HepG2 (cell line): Measurements from ENCODE around the gene DNAI4. TPM values are rescaled to one million over a fixed set of nuclear protein-coding genes. Genes with fewer than 3 reads are reported as not detected.

ENCODE experiments used
- ATAC-seq: fragments of 200-7000 bp; cut with Tn5 transposase; 3 replicates; pipeline ENCODE4 v1.9.1; 2020; ENCODE audit warnings: mild to moderate bottlenecking, moderate library complexity
- BruUV-seq: library from RNA; stranded (reverse); fragments of 400-500 nt; replicated peaks from 2 replicates; lab custom pipeline; 2021; lab: Mats Ljungman, UMichigan
- CTCF ChIA-PET: fragments of 300-600 bp; formaldehyde crosslinking; extraction: SDS; loops from one replicate; lab custom pipeline; 2021; ENCODE audit warnings: low total read pairs, inconsistent platforms, low intra/inter-chr PET ratio; lab: Yijun Ruan, JAX
- POLR2A ChIA-PET: fragments of 350-600 bp; sonication (Branson Sonifier 250); formaldehyde crosslinking; loops from one replicate; lab custom pipeline; 2020; ENCODE audit warnings: antibody characterized with exemption, inconsistent platforms; lab: Yijun Ruan, JAX
- DNase-seq: peaks from one replicate; pipeline ENCODE4 v3.0.0-alpha.2; 2015; ENCODE audit warnings: low spot score
- FAIRE-seq: peaks from 3 replicates; lab custom pipeline; 2011; peaks lifted over from hg19 to GRCh38; lab: Jason Lieb, UNC
- H2AFZ ChIP-seq: one replicate; pipeline ENCODE4 v1.6.1; 2011; ENCODE audit warnings: low read length, inconsistent platforms
- H3K27ac ChIP-seq: fragments of 300-600 bp; 3 replicates; pipeline ENCODE4 v1.8.0; 2011; ENCODE audit warnings: mixed run types, mild to moderate bottlenecking, mixed read lengths, low read length, inconsistent platforms; ENCODE audit not compliant: insufficient read depth; ENCODE audit errors: extremely low read length
- H3K27me3 ChIP-seq, 2 experiments: fragments of 200-600 bp in 1 of 2; 2 replicates in 1 of 2; 3 replicates in 1 of 2; pipeline versions ENCODE4 v1.6.0 to v1.8.0; 2011; ENCODE audit warnings: low read length in 2 of 2, mild to moderate bottlenecking in 2 of 2, moderate library complexity in 2 of 2, inconsistent platforms in 1 of 2; ENCODE audit not compliant: insufficient read depth in 2 of 2, control insufficient read depth in 1 of 2
- H3K36me3 ChIP-seq, 2 experiments: fragments of 200-600 bp in 1 of 2; replicated peaks in 1 of 2; 2 replicates in 1 of 2; 3 replicates in 1 of 2; pipeline versions ENCODE4 v1.5.1 to v1.8.0; 2011; ENCODE audit warnings: low read length in 2 of 2, inconsistent platforms in 1 of 2; ENCODE audit not compliant: insufficient read depth in 2 of 2, control insufficient read depth in 1 of 2
- H3K4me1 ChIP-seq: 2 replicates; pipeline ENCODE4 v1.5.1; 2012; ENCODE audit warnings: low read length, inconsistent platforms; ENCODE audit not compliant: insufficient read depth
- H3K4me2 ChIP-seq: 2 replicates; pipeline ENCODE4 v1.6.0; 2011; ENCODE audit warnings: low read depth, low read length, inconsistent platforms
- H3K4me3 ChIP-seq, 3 experiments: fragments of 200-600 bp in 1 of 3; sonication (generic), shearing (Covaris generic) in 1 of 3; replicated peaks in 1 of 3; 2 replicates each; pipeline ENCODE4 v1.5.1; 2011 to 2016; ENCODE audit warnings: low read length in 3 of 3, inconsistent platforms in 2 of 3, low read depth in 2 of 3, mild to moderate bottlenecking in 2 of 3, control low read depth in 1 of 3, mixed read lengths in 1 of 3; ENCODE audit not compliant: insufficient read depth in 1 of 3
- H3K79me2 ChIP-seq: one replicate; pipeline ENCODE4 v1.6.1; 2011; ENCODE audit warnings: low read length, inconsistent platforms; ENCODE audit not compliant: insufficient read depth
- H3K9ac ChIP-seq: 2 replicates; pipeline ENCODE4 v1.6.0; 2011; ENCODE audit warnings: mild to moderate bottlenecking, low read depth, low read length, inconsistent platforms; ENCODE audit not compliant: insufficient read depth
- H3K9me3 ChIP-seq: 2 replicates; pipeline ENCODE4 v1.5.1; 2012; ENCODE audit warnings: mild to moderate bottlenecking, low read length
- H4K20me1 ChIP-seq: 2 replicates; pipeline ENCODE4 v1.6.0; 2011; ENCODE audit warnings: inconsistent platforms, mild to moderate bottlenecking, low read length, moderate library complexity; ENCODE audit not compliant: insufficient read depth
- CHD2 ChIP-seq: IDR thresholded peaks from 2 replicates; pipeline ENCODE4 v1.6.1; 2011; ENCODE audit warnings: low read depth, low read length, improper control_type of control experiment
- FOXA3 ChIP-seq: IDR thresholded peaks from 2 replicates; pipeline ENCODE4 v1.6.1; 2016; ENCODE audit warnings: missing genetic modification reagents, missing compliant biosample characterization
- FOXO1 ChIP-seq: sonication (generic); formaldehyde crosslinking; IDR thresholded peaks from 2 replicates; pipeline ENCODE4 v1.4.0; 2020; ENCODE audit warnings: missing genetic modification reagents
- GPN1 ChIP-seq: sonication (generic); formaldehyde crosslinking; IDR thresholded peaks from 2 replicates; pipeline ENCODE4 v1.5.1; 2020; ENCODE audit warnings: missing genetic modification reagents, borderline replicate concordance
- MATR3 ChIP-seq: sonication (generic); formaldehyde crosslinking; IDR thresholded peaks from 2 replicates; pipeline ENCODE4 v1.4.0; 2020; ENCODE audit warnings: missing genetic modification reagents
- ZNF282 ChIP-seq: fragments of 450-650 bp; IDR thresholded peaks from 2 replicates; pipeline ENCODE4 v1.6.1; 2018; ENCODE audit not compliant: partially characterized antibody
- ZNF44 ChIP-seq: sonication (generic); formaldehyde crosslinking; IDR thresholded peaks from 2 replicates; pipeline ENCODE4 v1.5.1; 2020; ENCODE audit warnings: mild to moderate bottlenecking, missing genetic modification reagents
- ZNF709 ChIP-seq: sonication (generic); formaldehyde crosslinking; IDR thresholded peaks from 2 replicates; pipeline ENCODE4 v1.5.0; 2020; ENCODE audit warnings: mild to moderate bottlenecking, missing genetic modification reagents
- ZSCAN30 ChIP-seq: sonication (generic); formaldehyde crosslinking; IDR thresholded peaks from 2 replicates; pipeline ENCODE4 v1.5.0; 2020; ENCODE audit warnings: mild to moderate bottlenecking, missing genetic modification reagents
- WGBS: methylation state at CpG from one replicate; pipeline ENCODE4 v1.1.6; 2017; ENCODE audit warnings: low lambda C conversion rate; 5-methylcytosine and 5-hydroxymethylcytosine counted together
- in situ Hi-C: cut with HindIII; loops from 2 replicates; pipeline ENCODE4 v1.10.0; 2017; ENCODE audit warnings: low pct_unique_long_range_greater_than_20kb; ENCODE audit not compliant: extremely low pct_ligation_motif_present
- intact Hi-C: fragments of 100-400 bp; cut with micrococcal nuclease; formaldehyde crosslinking; loops from one replicate; pipeline ENCODE4 v1.10.0; 2022; ENCODE audit not compliant: unreplicated experiment
- polyA plus RNA-seq, 8 experiments: library from polyadenylated mRNA; depleted of rRNA in 3 of 8; stranded (reverse) in 7 of 8; unstranded in 1 of 8; fragments of >200 nt; fragmentation: Illumina TruSeq in 4 of 8; extraction: Trizol in 4 of 8; gene quantifications; 2 replicates each; pipeline versions ENCODE4 v1.2.1 to v1.2.3, GENCODE V29; 2011 to 2016; ENCODE audit warnings: low read depth in 4 of 8, missing spikeins in 1 of 8, mixed read lengths in 1 of 8; ENCODE audit not compliant: insufficient read depth in 1 of 8
- total RNA-seq, 5 experiments: library from RNA; depleted of rRNA; stranded (reverse); fragments of >200 nt; fragmentation: Illumina TruSeq; extraction: Trizol; gene quantifications; 2 replicates each; pipeline ENCODE4 v1.2.3, GENCODE V29; 2016; ENCODE audit warnings: low read depth in 1 of 5
- TF ChIP-seq, protein P1 (sequence below): sonication (generic); formaldehyde crosslinking; IDR thresholded peaks from 2 replicates; pipeline ENCODE4 v1.5.0; 2020; ENCODE audit warnings: mild to moderate bottlenecking, low read depth, missing genetic modification reagents, borderline replicate concordance
- TF ChIP-seq, protein P2 (sequence below): sonication (generic); formaldehyde crosslinking; IDR thresholded peaks from one replicate; pipeline ENCODE4 v1.5.1; 2020; ENCODE audit warnings: mild to moderate bottlenecking, missing genetic modification reagents; ENCODE audit errors: not compliant biosample characterization
- TF ChIP-seq, protein P3 (sequence below): sonication (generic); formaldehyde crosslinking; IDR thresholded peaks from 2 replicates; pipeline ENCODE4 v1.8.0; 2023; ENCODE audit warnings: mild to moderate bottlenecking, missing genetic modification reagents

The DNAI4 gene
- total and polyA plus RNA-seq, 2 of the 13 experiments (the other 11 are each of a cell fraction or from before 2014, with no cell fraction given) = 0.04 to 0.08 TPM

DNA sequence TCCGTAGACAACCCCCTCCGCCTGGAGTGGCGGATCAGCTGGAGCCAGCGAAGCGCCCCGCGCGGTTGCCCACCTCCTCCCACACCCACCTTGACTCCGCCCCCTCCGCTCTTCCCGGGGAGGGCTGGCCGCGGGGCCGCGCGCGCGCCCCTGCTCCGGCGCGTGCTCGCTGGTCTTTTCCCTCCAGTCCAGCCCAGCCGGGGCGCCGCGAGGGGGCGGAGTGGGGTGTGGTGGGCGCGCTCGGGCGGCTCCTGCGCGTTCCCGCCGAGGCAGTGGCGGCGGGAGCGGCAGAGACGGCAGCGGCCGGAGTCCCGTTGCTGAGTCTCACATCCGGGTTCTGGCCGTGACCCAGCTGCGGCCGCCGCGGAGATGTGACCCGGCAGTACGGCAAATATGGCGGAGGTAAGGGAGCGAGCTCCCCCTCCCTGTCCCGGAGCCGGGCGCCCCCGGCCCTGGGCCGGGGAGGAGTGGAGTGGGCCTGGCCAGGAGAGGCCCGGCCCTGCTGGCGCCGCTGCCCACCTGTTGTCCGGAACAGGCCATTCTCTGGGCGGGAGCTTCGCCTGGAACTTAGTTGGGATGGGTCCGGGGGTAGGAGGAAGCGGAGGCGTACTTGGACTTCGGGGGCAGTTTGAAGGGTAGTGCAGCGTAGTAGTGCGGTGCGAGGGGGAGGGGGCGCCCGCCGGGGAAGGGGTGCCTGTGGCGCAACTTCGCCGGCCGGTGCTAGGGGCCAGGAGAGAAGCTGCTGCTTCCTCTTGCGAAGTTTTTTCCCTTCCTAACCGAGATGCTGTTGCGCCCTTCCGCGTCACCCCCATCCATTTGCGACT, 5.6 kb upstream of the DNAI4 start:
- peak overlapping the region; percentile 93 to 98 (median 94) for H3K4me3 ChIP-seq
- peaks cover 63% of the 10 kb centered on the region for H3K79me2 ChIP-seq
- in situ Hi-C loops = loop anchor here (5.0 to 25.0 kb wide), 2 partner anchors 122 to 482 kb away; partner anchors contain the start of gene SLC35D1
- H4K20me1 ChIP-seq = 0 out of 2 replicates have a peak, but pooled peaks cover 5% of the 10 kb centered on the region
- H3K27me3 ChIP-seq = no peaks in the 10 kb centered on the region; a peak in 1 of 5 replicates
- ChIA-PET CTCF (no interaction called here), POLR2A (interaction anchor here (0.6 to 3.1 kb wide), 6 partner anchors 11 to 500 kb away, joined by 3 to 14 read pairs (median 4); partner anchors contain the start of genes SERBP1 and SLC35D1)
- no peak for FAIRE-seq
- no peaks in the 10 kb centered on the region for H3K36me3 ChIP-seq
- no TSS peak for BruUV-seq
- peak; percentile 84 for ATAC-seq
- no peaks in the 10 kb centered on the region for H3K9me3 ChIP-seq
- DNase-seq = peak; percentile 86
- peaks cover 56% of the 10 kb centered on the region for H3K4me1 ChIP-seq
- peak overlapping the region; percentile 90 for H3K9ac ChIP-seq
- peak overlapping the region; percentile 94 for H3K27ac ChIP-seq
- H2AFZ ChIP-seq = no peak overlapping the region
- WGBS = 1% methylated on average over 14 of the region's 83 CpGs
- intact Hi-C loops = loop anchor here (2.0 to 10.0 kb wide), 4 partner anchors 15 to 215 kb away; no protein-coding TSS in a partner anchor
- H3K4me2 ChIP-seq = peak overlapping the region; percentile 97
- TF ChIP-seq, protein P1, sequence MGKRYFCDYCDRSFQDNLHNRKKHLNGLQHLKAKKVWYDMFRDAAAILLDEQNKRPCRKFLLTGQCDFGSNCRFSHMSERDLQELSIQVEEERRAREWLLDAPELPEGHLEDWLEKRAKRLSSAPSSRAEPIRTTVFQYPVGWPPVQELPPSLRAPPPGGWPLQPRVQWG (CRISPR knock-in tag) = no peak
- TF ChIP-seq ZNF709 (CRISPR knock-in tag) (no peak), MATR3 (CRISPR knock-in tag) (no peak), ZSCAN30 (no peak), GPN1 (CRISPR knock-in tag) (no peak), FOXA3 (CRISPR knock-in tag) (no peak), CHD2 (no peak), ZNF282 (no peak), FOXO1 (0 out of 2 replicates have a peak, but pooled peaks have one; percentile 20), ZNF44 (CRISPR knock-in tag) (0 out of 2 replicates have a peak, but pooled peaks have one; percentile 52)
- TF ChIP-seq, protein P2, sequence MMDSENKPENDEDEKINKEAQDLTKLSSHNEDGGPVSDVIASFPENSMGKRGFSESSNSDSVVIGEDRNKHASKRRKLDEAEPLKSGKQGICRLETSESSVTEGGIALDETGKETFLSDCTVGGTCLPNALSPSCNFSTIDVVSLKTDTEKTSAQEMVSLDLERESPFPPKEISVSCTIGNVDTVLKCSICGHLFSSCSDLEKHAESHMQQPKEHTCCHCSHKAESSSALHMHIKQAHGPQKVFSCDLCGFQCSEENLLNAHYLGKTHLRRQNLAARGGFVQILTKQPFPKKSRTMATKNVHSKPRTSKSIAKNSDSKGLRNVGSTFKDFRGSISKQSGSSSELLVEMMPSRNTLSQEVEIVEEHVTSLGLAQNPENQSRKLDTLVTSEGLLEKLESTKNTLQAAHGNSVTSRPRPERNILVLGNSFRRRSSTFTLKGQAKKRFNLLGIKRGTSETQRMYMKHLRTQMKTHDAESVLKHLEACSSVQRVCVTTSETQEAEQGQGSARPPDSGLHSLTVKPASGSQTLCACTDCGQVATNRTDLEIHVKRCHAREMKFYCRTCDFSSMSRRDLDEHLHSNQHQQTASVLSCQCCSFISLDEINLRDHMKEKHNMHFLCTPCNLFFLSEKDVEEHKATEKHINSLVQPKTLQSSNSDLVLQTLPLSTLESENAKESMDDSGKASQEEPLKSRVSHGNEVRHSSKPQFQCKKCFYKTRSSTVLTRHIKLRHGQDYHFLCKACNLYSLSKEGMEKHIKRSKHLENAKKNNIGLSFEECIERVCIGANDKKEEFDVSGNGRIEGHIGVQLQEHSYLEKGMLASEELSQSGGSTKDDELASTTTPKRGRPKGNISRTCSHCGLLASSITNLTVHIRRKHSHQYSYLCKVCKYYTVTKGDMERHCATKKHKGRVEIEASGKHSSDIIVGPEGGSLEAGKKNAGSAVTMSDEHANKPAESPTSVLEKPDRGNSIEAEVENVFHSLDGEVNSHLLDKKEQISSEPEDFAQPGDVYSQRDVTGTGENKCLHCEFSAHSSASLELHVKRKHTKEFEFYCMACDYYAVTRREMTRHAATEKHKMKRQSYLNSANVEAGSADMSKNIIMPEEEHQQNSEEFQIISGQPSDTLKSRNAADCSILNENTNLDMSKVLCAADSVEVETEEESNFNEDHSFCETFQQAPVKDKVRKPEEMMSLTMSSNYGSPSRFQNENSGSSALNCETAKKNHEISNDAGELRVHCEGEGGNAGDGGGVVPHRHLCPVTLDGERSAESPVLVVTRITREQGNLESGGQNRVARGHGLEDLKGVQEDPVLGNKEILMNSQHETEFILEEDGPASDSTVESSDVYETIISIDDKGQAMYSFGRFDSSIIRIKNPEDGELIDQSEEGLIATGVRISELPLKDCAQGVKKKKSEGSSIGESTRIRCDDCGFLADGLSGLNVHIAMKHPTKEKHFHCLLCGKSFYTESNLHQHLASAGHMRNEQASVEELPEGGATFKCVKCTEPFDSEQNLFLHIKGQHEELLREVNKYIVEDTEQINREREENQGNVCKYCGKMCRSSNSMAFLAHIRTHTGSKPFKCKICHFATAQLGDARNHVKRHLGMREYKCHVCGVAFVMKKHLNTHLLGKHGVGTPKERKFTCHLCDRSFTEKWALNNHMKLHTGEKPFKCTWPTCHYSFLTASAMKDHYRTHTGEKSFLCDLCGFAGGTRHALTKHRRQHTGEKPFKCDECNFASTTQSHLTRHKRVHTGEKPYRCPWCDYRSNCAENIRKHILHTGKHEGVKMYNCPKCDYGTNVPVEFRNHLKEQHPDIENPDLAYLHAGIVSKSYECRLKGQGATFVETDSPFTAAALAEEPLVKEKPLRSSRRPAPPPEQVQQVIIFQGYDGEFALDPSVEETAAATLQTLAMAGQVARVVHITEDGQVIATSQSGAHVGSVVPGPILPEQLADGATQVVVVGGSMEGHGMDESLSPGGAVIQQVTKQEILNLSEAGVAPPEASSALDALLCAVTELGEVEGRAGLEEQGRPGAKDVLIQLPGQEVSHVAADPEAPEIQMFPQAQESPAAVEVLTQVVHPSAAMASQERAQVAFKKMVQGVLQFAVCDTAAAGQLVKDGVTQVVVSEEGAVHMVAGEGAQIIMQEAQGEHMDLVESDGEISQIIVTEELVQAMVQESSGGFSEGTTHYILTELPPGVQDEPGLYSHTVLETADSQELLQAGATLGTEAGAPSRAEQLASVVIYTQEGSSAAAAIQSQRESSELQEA (CRISPR knock-in tag) = no peak
- TF ChIP-seq, protein P3, sequence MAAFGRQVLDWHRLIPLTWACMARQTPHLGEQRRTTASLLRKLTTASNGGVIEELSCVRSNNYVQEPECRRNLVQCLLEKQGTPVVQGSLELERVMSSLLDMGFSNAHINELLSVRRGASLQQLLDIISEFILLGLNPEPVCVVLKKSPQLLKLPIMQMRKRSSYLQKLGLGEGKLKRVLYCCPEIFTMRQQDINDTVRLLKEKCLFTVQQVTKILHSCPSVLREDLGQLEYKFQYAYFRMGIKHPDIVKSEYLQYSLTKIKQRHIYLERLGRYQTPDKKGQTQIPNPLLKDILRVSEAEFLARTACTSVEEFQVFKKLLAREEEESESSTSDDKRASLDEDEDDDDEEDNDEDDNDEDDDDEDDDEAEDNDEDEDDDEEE = no peak
